ENCODE measurements around the gene ONECUT1.

ONECUT1 gene

GRCh38 chr15:52735231-52736089 is 54.7 kb downstream of the ONECUT1 start:
- peak; percentile 35; the same call in 1 of the 2 replicates for TF ChIP-seq CTCF (IDR thresholded peaks at IDR 0.05; ENCODE audit: borderline replicate concordance, insufficient read depth, low read depth, low read length)

GRCh38 chr15:52734329-52734728 is 55.8 kb downstream of the ONECUT1 start:
- H3K4me3 ChIP-seq (ENCODE audit: low read depth, low read length), result no peak overlapping the region
- no peak for TF ChIP-seq CTCF (IDR thresholded peaks at IDR 0.05; ENCODE audit: borderline replicate concordance, insufficient read depth, low read depth, low read length)

More at GRCh38 chr15:52735231-52736089, 54.7 kb downstream of the ONECUT1 start:
- no peak overlapping the region for H3K4me3 ChIP-seq (ENCODE audit: low read depth, low read length)

- no peak for TF ChIP-seq CTCF (IDR thresholded peaks at IDR 0.05; ENCODE audit: borderline replicate concordance, insufficient read depth, low read depth, low read length)
- no peak overlapping the region for H3K4me3 ChIP-seq (ENCODE audit: low read depth, low read length)
Observed at GRCh38 chr15:52733696-52734255, 56.4 kb downstream of the ONECUT1 start.

- no peak for TF ChIP-seq CTCF (IDR thresholded peaks at IDR 0.05; ENCODE audit: borderline replicate concordance, insufficient read depth, low read depth, low read length)
- no peak overlapping the region for H3K4me3 ChIP-seq (ENCODE audit: low read depth, low read length)
Observed at GRCh38 chr15:52733088-52733487, 57.0 kb downstream of the ONECUT1 start.

GRCh38 chr15:52732551-52732950 is 57.6 kb downstream of the ONECUT1 start:
- TF ChIP-seq CTCF (IDR thresholded peaks at IDR 0.05; ENCODE audit: borderline replicate concordance, insufficient read depth, low read depth, low read length), result no peak
- H3K4me3 ChIP-seq (ENCODE audit: low read depth, low read length), result no peak overlapping the region

- TF ChIP-seq CTCF (IDR thresholded peaks at IDR 0.05; ENCODE audit: borderline replicate concordance, insufficient read depth, low read depth, low read length), result no peak
- no peak overlapping the region for H3K4me3 ChIP-seq (ENCODE audit: low read depth, low read length)
Observed at GRCh38 chr15:52731732-52732470, 58.2 kb downstream of the ONECUT1 start.

Measured in GM12875 (cell line).